ENCODE results near the gene PSMD2.
A peak's percentile ranks its signal among the peaks of the same experiment; 100 is the strongest.
"Not testable (repeated sequence)": the region's sequence is repeated elsewhere in the genome, so short reads cannot be mapped to it uniquely, and the experiment has no call there.

The PSMD2 gene

GRCh38 chr3:184298759-184299487 lies at the start of gene PSMD2:
PSMD2 (plus strand) TSS chr3:184299241; CDS start chr3:184299267, 26 bp downstream.
- peak; percentile 99 for DNase-seq

GRCh38 chr3:184249412-184250166 lies 49.5 kb upstream of the PSMD2 start, which contains the start of gene EEF1AKMT4:
EEF1AKMT4 (plus strand) TSS chr3:184249672; CDS start chr3:184249695, 23 bp downstream.
- peak; percentile 98 for DNase-seq

GRCh38 chr3:184250167-184250828 lies 48.7 kb upstream of the PSMD2 start:
- peak; percentile 96 for DNase-seq

- DNase-seq = no peak
These were observed 43.6 kb upstream of the PSMD2 start for GRCh38 chr3:184255291-184256039.

- no peak for DNase-seq
These were observed 41.7 kb upstream of the PSMD2 start for GRCh38 chr3:184257083-184257915.

GRCh38 chr3:184258926-184259325 lies 40.1 kb upstream of the PSMD2 start:
- no peak for DNase-seq

GRCh38 chr3:184259396-184259877 lies 39.6 kb upstream of the PSMD2 start:
- no peak for DNase-seq

- peak; percentile 37 for DNase-seq
These were observed 38.9 kb upstream of the PSMD2 start for GRCh38 chr3:184259878-184260723.

GRCh38 chr3:184260724-184261269 lies 38.2 kb upstream of the PSMD2 start:
- DNase-seq = no peak

GRCh38 chr3:184261270-184261853 lies 37.7 kb upstream of the PSMD2 start, which contains the start of gene CAMK2N2:
CAMK2N2 (minus strand) TSS chr3:184261553; CDS start chr3:184261285, 268 bp downstream.
- DNase-seq = peak; percentile 33

- DNase-seq = peak; percentile 51
These were observed 36.9 kb upstream of the PSMD2 start for GRCh38 chr3:184261854-184262763.

GRCh38 chr3:184262764-184263179 lies 36.3 kb upstream of the PSMD2 start:
- DNase-seq = no peak

- not testable (repeated sequence) for DNase-seq
These were observed 31.8 kb upstream of the PSMD2 start for GRCh38 chr3:184267249-184267648.

- no peak for DNase-seq
These were observed 26.8 kb upstream of the PSMD2 start for GRCh38 chr3:184272269-184272668.

- DNase-seq = no peak
These were observed 23.7 kb upstream of the PSMD2 start for GRCh38 chr3:184275381-184275701.

- DNase-seq = no peak
These were observed 22.8 kb upstream of the PSMD2 start, which contains the start of gene ECE2 for GRCh38 chr3:184275961-184276910. ECE2 (plus strand) TSS chr3:184276022; CDS start chr3:184276154, 132 bp downstream.

GRCh38 chr3:184277366-184277765 lies 21.7 kb upstream of the PSMD2 start:
- no peak for DNase-seq

Measured in suppressor macrophage treated with lipopolysaccharide for 4 hours (primary cell).